ENCODE results near the gene F11R.

DNA sequence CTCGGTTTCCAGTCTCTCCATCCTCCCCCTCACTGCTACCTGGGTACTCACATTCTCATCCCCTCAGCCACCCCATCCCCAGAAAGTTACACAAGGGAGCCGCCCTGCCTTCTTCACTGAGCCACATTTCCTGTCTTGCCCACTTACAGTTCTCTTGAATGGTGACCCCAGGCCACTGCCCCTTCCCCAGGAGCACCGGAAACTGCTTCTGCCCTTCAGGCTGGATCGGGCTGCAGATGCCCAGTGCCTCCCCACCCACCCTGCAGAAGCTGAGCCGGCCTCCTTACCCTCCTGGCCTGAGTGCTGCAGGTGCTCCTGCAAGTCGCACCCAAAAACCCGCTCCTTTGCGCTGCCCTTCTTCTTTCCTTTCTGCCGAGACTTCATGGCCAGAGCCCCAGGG lies 48.3 kb upstream of the F11R start:
- TF ChIP-seq MYNN (tag by site-specific recombination; IDR thresholded peaks at IDR 0.05; ENCODE audit: borderline replicate concordance) = no peak
- TF ChIP-seq, protein P1, sequence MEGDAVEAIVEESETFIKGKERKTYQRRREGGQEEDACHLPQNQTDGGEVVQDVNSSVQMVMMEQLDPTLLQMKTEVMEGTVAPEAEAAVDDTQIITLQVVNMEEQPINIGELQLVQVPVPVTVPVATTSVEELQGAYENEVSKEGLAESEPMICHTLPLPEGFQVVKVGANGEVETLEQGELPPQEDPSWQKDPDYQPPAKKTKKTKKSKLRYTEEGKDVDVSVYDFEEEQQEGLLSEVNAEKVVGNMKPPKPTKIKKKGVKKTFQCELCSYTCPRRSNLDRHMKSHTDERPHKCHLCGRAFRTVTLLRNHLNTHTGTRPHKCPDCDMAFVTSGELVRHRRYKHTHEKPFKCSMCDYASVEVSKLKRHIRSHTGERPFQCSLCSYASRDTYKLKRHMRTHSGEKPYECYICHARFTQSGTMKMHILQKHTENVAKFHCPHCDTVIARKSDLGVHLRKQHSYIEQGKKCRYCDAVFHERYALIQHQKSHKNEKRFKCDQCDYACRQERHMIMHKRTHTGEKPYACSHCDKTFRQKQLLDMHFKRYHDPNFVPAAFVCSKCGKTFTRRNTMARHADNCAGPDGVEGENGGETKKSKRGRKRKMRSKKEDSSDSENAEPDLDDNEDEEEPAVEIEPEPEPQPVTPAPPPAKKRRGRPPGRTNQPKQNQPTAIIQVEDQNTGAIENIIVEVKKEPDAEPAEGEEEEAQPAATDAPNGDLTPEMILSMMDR (tag by site-specific recombination; IDR thresholded peaks at IDR 0.05) = no peak
- TF ChIP-seq YY1 (tag by site-specific recombination; IDR thresholded peaks at IDR 0.05) = no peak
- no peak for TF ChIP-seq SP2 (tag by site-specific recombination; IDR thresholded peaks at IDR 0.05)
- no peak for TF ChIP-seq KLF7 (tag by site-specific recombination; IDR thresholded peaks at IDR 0.05; ENCODE audit: borderline replicate concordance)
- TF ChIP-seq, protein P2, sequence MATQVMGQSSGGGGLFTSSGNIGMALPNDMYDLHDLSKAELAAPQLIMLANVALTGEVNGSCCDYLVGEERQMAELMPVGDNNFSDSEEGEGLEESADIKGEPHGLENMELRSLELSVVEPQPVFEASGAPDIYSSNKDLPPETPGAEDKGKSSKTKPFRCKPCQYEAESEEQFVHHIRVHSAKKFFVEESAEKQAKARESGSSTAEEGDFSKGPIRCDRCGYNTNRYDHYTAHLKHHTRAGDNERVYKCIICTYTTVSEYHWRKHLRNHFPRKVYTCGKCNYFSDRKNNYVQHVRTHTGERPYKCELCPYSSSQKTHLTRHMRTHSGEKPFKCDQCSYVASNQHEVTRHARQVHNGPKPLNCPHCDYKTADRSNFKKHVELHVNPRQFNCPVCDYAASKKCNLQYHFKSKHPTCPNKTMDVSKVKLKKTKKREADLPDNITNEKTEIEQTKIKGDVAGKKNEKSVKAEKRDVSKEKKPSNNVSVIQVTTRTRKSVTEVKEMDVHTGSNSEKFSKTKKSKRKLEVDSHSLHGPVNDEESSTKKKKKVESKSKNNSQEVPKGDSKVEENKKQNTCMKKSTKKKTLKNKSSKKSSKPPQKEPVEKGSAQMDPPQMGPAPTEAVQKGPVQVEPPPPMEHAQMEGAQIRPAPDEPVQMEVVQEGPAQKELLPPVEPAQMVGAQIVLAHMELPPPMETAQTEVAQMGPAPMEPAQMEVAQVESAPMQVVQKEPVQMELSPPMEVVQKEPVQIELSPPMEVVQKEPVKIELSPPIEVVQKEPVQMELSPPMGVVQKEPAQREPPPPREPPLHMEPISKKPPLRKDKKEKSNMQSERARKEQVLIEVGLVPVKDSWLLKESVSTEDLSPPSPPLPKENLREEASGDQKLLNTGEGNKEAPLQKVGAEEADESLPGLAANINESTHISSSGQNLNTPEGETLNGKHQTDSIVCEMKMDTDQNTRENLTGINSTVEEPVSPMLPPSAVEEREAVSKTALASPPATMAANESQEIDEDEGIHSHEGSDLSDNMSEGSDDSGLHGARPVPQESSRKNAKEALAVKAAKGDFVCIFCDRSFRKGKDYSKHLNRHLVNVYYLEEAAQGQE (tag by site-specific recombination; IDR thresholded peaks at IDR 0.05) = no peak
- TF ChIP-seq KLF10 (tag by site-specific recombination; IDR thresholded peaks at IDR 0.05) = no peak
- TF ChIP-seq ZBTB1 (tag by site-specific recombination; IDR thresholded peaks at IDR 0.05) = no peak
- TF ChIP-seq, protein P3, sequence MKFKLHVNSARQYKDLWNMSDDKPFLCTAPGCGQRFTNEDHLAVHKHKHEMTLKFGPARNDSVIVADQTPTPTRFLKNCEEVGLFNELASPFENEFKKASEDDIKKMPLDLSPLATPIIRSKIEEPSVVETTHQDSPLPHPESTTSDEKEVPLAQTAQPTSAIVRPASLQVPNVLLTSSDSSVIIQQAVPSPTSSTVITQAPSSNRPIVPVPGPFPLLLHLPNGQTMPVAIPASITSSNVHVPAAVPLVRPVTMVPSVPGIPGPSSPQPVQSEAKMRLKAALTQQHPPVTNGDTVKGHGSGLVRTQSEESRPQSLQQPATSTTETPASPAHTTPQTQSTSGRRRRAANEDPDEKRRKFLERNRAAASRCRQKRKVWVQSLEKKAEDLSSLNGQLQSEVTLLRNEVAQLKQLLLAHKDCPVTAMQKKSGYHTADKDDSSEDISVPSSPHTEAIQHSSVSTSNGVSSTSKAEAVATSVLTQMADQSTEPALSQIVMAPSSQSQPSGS (tag by site-specific recombination; IDR thresholded peaks at IDR 0.05; ENCODE audit: low read depth) = no peak
- no peak for TF ChIP-seq PRDM1 (tag by site-specific recombination; IDR thresholded peaks at IDR 0.05)
- no peak for TF ChIP-seq MEIS1 (CRISPR knock-in tag; IDR thresholded peaks at IDR 0.05; ENCODE audit: borderline replicate concordance)
- TF ChIP-seq ZNF394 (tag by site-specific recombination; IDR thresholded peaks at IDR 0.05; ENCODE audit: borderline replicate concordance) = no peak
- no peak for TF ChIP-seq ZNF624 (tag by site-specific recombination; IDR thresholded peaks at IDR 0.05)
- TF ChIP-seq ZEB2 (tag by site-specific recombination; IDR thresholded peaks at IDR 0.05) = no peak
